NCI-H510A treated with DMSO at 0.1 percent for 48 hours (cell line): ENCODE data around the gene EXD3.
"Not testable (repeated sequence)": the region's sequence is repeated elsewhere in the genome, so short reads cannot be mapped to it uniquely, and the experiment has no call there.

ENCODE experiments used
- DNase-seq: peaks from one replicate; lab custom pipeline; 2025; lab: John Stamatoyannopoulos, UW

Gene EXD3

DNA sequence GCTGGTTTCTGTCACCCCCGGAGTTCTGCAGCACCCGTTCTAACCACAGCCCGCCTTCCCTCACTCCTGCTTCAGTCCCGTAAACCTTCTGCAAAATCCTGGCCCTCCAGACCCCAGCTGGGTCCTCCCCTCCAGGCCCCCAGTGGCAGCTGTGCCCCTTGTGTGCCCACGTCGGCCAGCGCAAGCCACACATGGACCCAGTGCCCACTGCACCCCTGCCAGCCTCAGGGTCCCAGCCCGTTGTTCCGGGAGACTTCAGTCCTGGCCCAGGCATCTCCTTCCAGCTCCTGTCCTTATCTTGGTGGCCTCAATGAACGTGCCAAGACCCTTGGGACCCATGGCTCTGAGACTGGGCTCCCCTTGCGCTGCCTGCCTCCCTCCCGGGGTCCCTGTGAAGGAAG lies 43.2 kb downstream of the EXD3 start:
- no peak for DNase-seq

DNA sequence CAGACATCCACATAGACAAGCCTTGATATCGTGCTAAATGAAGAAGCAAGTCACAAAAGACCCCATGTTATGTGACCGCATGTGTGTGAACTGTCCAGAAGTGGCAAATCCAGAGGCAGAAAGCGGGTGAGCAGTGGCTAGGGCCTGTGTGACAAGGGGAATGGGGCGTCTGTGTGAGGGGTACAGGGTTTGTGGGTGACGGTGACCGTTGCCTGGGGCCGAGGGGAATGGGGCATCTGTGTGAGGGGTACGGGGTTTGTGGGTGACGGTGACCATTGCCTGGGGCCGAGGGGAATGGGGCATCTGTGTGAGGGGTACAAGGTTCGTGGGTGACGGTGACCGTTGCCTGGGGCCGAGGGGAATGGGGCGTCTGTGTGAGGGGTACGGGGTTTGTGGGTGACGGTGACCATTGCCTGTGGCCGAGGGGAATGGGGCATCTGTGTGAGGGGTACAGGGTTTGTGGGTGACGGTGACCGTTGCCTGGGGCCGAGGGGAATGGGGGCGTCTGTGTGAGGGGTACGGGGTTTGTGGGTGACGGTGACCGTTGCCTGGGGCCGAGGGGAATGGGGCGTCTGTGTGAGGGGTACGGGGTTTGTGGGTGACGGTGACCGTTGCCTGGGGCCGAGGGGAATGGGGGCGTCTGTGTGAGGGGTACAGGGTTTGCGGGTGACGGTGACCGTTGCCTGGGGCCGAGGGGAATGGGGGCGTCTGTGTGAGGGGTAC lies 44.1 kb downstream of the EXD3 start:
- DNase-seq, result not testable (repeated sequence)

GRCh38 chr9:137376386-137376785 lies 46.6 kb downstream of the EXD3 start:
- DNase-seq, result no peak

GRCh38 chr9:137375321-137376058 lies 47.5 kb downstream of the EXD3 start:
- no peak for DNase-seq

DNA sequence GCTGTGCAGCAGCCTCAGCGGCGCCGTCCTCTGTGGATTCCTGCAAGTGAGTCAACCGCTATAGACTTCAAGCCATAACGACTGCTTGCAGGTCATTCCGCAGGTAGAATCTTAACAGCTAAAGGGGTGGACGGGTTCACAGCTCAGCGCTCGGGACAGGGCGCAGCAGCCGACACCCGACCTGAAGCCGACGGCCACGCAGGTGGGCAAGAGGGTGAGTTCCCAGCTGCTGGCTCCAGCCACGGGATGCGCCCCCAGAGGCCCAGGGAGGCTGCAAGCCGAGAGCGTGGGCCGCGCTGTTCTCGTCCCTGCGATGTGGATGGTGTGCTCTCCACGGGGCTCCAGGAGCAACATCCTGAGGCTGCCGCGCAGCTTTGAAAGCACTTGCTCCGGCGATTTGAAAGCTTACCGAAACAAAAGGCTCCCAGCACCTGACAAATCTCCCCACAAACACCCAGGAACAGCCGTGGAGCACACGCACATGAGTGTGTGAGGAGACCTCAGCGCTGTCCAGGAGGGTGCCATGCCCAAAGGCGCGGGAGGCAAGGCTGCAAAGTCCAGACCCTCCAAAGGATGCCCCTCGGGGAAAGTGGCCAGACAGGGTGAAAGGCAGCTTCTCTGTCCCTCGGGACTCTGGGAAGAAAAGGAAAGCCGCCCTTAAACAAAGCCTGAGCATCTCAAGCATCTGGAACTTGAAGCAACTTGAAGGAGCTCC lies 48.7 kb downstream of the EXD3 start:
- no peak for DNase-seq

- DNase-seq, result no peak
Measured at GRCh38 chr9:137373611-137373980, 49.4 kb downstream of the EXD3 start.

- no peak for DNase-seq
Measured at GRCh38 chr9:137372693-137373610, 50.0 kb downstream of the EXD3 start.

- DNase-seq, result no peak
Measured at GRCh38 chr9:137371946-137372651, 50.9 kb downstream of the EXD3 start.

DNA sequence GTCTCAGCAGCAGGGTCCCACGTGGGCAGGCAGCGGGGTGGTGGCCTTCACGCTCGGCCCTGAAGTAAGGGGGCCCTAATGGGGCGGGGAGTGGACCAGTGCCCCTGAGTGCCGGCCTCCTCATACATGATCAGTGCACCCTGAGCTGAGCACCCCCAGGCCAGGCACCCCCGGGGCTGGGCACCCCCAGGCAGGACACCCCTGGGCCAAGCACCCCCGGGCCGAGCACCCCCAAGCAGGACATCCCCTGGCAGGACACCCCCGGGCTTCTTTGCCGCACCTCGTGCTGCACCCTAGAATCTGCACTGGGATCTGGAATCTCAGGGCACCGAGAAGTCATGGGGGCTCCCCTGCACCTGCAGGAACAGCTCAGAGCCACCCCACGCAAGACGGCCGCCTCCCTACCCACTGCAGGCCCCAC lies 51.4 kb downstream of the EXD3 start:
- no peak for DNase-seq

DNA sequence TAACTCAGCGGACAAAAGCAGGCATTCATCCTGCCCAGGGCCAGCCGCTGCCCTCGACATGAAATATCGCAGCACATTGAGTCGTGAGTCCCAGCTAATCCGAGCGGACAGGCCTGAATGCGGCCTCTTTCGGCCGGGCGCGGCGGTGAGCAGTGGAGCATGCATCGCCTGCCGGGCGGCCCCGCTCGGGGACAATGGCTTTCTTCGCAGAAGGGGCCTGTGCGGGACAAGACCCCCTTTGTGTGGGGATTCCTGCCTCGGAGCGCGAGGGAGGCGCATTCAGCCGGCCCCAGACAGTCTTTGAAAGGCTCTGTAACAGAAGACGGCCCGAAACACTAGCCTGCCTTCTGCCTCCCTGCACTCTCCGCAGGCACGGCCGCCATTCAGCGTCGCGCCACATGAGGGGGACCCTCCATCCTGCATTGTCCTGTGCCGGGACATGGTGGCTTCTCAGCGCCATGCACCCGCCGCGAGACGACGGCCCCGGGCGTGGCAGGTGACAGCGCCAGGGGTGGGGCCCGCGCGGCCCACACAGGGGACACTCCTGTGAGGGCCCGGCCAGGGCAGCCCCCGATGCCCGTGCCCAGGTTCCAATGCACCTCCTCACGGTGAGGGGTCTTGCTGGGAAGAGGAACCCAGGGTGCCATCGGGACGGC lies 52.0 kb downstream of the EXD3 start:
- DNase-seq, result no peak

- no peak for DNase-seq
Measured at GRCh38 chr9:137369911-137370764, 52.8 kb downstream of the EXD3 start.

- no peak for DNase-seq
Measured at GRCh38 chr9:137369061-137369787, 53.7 kb downstream of the EXD3 start.

GRCh38 chr9:137368431-137369035 lies 54.4 kb downstream of the EXD3 start:
- no peak for DNase-seq

DNA sequence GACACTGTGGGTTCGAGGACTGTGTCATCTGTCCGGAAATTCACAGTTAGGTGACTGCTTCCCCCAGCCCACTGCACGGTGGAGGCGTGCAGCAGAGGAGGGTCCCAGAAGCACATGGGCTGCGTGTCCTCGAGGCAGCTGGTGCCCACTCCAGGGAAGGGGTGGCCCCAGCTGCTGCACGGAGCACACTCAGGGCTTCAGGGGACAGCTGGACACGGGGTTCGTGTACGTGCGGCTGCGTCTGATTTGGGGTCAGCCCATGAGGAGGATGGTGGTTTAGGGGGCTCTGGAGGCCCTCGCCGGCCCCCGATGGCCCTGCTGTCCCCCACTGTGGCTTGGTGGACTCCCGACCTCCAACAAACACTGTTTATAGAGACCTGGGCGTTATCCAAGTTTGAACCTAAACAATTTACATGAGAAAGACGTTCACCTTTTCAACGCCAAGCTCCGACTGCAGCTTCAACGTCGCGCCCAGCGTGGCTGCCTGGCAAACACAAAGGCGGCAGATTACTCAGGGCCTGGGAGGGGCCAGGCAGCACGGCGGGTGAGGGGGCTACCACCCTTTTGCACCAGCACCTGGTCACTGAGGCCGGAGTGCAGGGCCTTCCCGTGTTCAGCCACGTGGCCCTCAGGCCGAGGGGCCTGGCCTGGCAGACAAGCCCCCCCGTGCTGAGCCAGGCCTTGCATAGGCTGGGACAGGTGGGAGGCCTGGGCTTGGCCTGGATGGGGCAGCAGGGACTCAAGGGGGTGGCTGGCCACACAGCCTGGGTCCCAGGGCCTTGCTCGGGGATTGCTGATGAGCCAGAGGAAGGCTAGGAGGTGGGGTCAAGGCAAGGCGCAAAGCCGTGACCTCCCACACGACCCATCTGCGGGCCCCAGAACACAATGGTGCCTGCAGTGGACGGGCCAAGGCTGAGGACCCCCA lies 55.2 kb downstream of the EXD3 start:
- DNase-seq, result no peak

DNA sequence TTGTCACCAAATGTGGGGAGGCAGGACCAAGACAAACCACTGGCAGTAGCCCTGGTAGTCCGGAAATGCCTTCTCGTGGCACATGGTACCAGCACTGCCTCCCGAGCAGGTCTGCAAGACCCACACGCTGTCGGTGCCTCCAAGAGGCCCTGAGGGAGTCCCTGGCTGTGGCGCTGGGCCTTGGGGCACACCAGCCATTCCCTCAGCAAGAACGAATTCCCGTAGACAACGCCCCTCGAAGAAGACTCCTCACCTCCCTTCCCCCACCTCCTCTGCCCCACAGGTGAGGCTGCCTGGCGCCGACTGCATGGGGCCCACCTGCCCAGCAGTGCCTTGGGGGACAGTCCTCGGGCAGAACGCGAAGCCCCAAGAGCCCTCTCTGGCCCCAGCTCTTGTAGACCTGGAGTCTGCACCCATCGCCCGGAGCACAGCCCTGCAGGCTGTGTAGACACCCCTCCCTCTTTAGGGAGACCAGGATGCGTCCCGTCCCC lies 56.0 kb downstream of the EXD3 start:
- DNase-seq, result no peak

DNA sequence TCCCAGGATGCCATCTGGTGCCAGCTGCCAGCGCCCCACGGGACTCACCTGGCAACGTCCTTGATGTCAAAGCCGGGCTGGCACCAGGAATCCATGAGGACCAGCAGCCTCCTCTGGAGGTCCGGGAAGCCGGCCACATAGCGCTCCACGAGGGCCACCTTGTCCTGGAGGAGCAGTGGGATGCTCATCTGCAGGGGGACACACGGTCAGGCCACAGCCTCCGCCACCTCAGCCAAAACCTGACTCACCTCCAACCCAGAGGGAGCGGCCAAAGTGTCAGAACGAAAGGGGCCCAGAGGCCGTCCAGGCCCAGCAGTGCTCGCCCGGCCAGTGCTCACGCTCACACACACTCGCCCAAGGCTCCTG lies 56.5 kb downstream of the EXD3 start:
- no peak for DNase-seq
